Motor neuron (in vitro differentiated cells): Measurements from ENCODE around the gene SLC1A4. TPM values are rescaled to one million over a fixed set of nuclear protein-coding genes. Genes with fewer than 3 reads are reported as not detected.
A peak's percentile ranks its signal among the peaks of the same experiment; 100 is the strongest.
"Not testable (repeated sequence)": the region's sequence is repeated elsewhere in the genome, so short reads cannot be mapped to it uniquely, and the experiment has no call there.

Experiments
- ATAC-seq, 8 experiments: fragments of 200-7000 bp; cut with Tn5 transposase; replicated peaks in 6 of 8; 2 replicates each; pipeline ENCODE4 v1.8.0; 2021; ENCODE audit warnings: mild to moderate bottlenecking in 8 of 8, moderate library complexity in 8 of 8
- H3K27ac ChIP-seq, 2 donors: fragments of 250-450 bp; sonication (Bioruptor Pico); 2 replicates each; pipeline ENCODE4 v1.9.0; 2021; ENCODE audit warnings: antibody characterized with exemption in 2 of 2, mild to moderate bottlenecking in 2 of 2, moderate library complexity in 1 of 2
- H3K4me1 ChIP-seq, 2 donors: fragments of 250-450 bp; sonication (Bioruptor Pico); replicated peaks in 1 of 2; 2 replicates each; pipeline ENCODE4 v1.6.1; 2021; ENCODE audit warnings: antibody characterized with exemption in 2 of 2, mild to moderate bottlenecking in 2 of 2, moderate library complexity in 1 of 2
- H3K4me3 ChIP-seq, 5 donors: fragments of 250-450 bp; sonication (Bioruptor Pico); 2 replicates each; pipeline ENCODE4 v1.9.0; 2021; ENCODE audit warnings: antibody characterized with exemption in 5 of 5, mild to moderate bottlenecking in 5 of 5, moderate library complexity in 4 of 5
- WGBS, 10 experiments: fragments of 450-650 bp; shearing (Covaris generic); methylation state at CpG; one replicate each; pipeline ENCODE4 v1.0.0; 2022; 5-methylcytosine and 5-hydroxymethylcytosine counted together
- in situ Hi-C, 9 experiments: fragments of 400-800 bp; cut with MboI; loops; one replicate each; pipeline ENCODE4 v1.15.0; 2021; ENCODE audit warnings: low sequenced_read_pairs in 9 of 9, low pct_unique_long_range_greater_than_20kb in 2 of 9; ENCODE audit not compliant: unreplicated experiment in 9 of 9
- total RNA-seq, 8 experiments: library from RNA; unstranded; fragments of 300-600 nt; gene quantifications; 2 replicates each; pipeline versions ENCODE4 v1.2.3 to v1.2.4, GENCODE V29; 2022

Gene SLC1A4
- total RNA-seq, 8 experiments from 2014 or later: 3.3 to 59.0 (median 23.3) TPM

GRCh38 chr2:65025453-65026123, 36.4 kb downstream of the SLC1A4 start:
- ATAC-seq: peak in 1 of 8 experiments; percentile 40
- WGBS, 10 experiments: 79 to 100% (median 93%) methylated on average over 1 to 7 of the region's 8 CpGs; no CpG with 5 or more reads in 3 of the 10 experiments

DNA sequence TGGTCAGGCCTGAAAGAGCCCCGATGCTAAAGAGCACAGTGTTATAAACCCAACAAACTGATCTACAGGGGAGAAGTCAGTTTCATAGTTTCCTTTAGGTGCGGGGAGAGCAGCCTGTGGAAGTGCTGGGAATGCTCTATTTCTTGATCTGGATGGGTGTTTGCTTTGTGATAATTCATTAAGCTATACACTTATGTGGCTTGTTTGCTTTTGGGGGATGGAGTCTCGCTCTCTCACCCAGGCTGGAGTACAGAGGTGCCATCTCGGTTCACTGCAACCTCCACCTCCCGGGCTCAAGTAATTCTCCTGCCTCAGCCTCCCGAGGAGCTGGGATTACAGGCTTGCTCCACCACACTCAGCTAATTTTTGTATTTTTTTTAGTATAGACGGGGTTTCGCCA, 37.0 kb downstream of the SLC1A4 start:
- Histone ChIP-seq H3K4me3 (no peak overlapping the region), H3K27ac (no peak overlapping the region), H3K4me1 (peaks cover 3 to 4% of the 10 kb centered on the region in 2 donors)
- in situ Hi-C loops: loop anchor here in 4 of 9 experiments (25.0 kb wide), 2 partner anchors 114 to 439 kb away; no protein-coding TSS in a partner anchor
- 65 to 100% (median 94%) methylated on average over 1 to 8 of the region's 8 CpGs; no CpG with 5 or more reads in 2 of the 10 experiments for WGBS, 10 experiments
- no peak for ATAC-seq

More at GRCh38 chr2:65025453-65026123, 36.4 kb downstream of the SLC1A4 start:
- H3K4me1 ChIP-seq: peaks cover 2 to 3% of the 10 kb centered on the region in 2 donors
- H3K4me3 ChIP-seq: no peak overlapping the region
- in situ Hi-C loops: loop anchor here in 4 of 9 experiments (25.0 kb wide), 2 partner anchors 113 to 438 kb away; no protein-coding TSS in a partner anchor
- no peak overlapping the region for H3K27ac ChIP-seq

DNA sequence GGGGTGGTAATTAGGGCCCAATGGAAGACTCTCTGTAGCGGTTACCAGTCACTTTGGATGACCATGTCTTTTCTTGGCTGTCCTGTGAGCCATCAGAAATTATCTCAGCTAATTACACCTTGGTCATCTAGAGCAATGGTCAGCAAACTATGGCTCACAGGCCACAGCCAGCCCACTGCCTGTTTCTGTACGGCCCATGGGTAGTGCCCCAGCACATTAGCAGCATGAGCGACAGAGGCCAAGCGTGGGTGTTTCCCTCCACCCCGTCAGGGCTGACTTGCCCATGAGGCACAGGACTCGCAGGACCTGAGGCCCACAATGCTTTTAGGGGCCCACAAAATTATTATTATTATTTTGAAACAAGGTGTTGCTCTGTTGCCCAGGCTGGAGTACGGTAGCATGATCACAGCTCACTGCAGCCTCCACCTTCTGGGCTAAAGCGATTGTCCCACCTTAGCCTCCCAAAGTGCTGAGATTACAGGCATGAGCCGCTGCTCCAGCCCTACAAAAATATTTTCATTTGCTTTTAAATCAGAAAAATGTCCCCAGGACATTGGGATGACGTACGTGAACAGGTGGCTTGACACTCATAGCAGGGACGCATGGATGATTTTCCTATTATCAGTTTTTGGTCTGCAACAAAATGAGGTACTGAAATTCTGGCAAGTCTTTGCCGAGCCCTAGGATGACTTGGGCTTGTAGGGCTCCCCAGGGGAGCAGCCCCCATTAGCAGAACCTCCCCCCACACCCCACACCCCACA, 37.7 kb downstream of the SLC1A4 start:
- in situ Hi-C loops: loop anchor here in 4 of 9 experiments (25.0 kb wide), 2 partner anchors 115 to 440 kb away; no protein-coding TSS in a partner anchor
- 67 to 96% (median 84%) methylated on average over 1 to 12 of the region's 13 CpGs; no CpG with 5 or more reads in 2 of the 10 experiments for WGBS, 10 experiments
- no peak for ATAC-seq

GRCh38 chr2:65027616-65028244, 38.5 kb downstream of the SLC1A4 start:
- in situ Hi-C loops: loop anchor here in 4 of 9 experiments (25.0 kb wide), 2 partner anchors 115 to 440 kb away; no protein-coding TSS in a partner anchor
- WGBS, 10 experiments: 50 to 100% (median 89%) methylated on average over 1 to 5 of the region's 8 CpGs; no CpG with 5 or more reads in 2 of the 10 experiments
- Histone ChIP-seq H3K4me3 (no peak overlapping the region), H3K27ac (no peak overlapping the region), H3K4me1 (peaks cover 0 to 11% of the 10 kb centered on the region in 2 donors)
- ATAC-seq: no peak

More for the DNA sequence above, 37.7 kb downstream of the SLC1A4 start:
- peaks cover 1 to 5% of the 10 kb centered on the region in 2 donors for H3K4me1 ChIP-seq
- H3K27ac ChIP-seq: no peak overlapping the region
- no peak overlapping the region for H3K4me3 ChIP-seq

- Histone ChIP-seq H3K4me1 (peaks cover 0 to 11% of the 10 kb centered on the region in 2 donors), H3K4me3 (no peak overlapping the region), H3K27ac (no peak overlapping the region)
- in situ Hi-C loops: loop anchor here in 4 of 9 experiments (25.0 kb wide), 2 partner anchors 118 to 443 kb away; no protein-coding TSS in a partner anchor
- ATAC-seq: no peak
- WGBS, 10 experiments: 55 to 91% (median 76%) methylated on average over 1 to 11 of the region's 11 CpGs
Measured at GRCh38 chr2:65030476-65031332, 41.5 kb downstream of the SLC1A4 start.

DNA sequence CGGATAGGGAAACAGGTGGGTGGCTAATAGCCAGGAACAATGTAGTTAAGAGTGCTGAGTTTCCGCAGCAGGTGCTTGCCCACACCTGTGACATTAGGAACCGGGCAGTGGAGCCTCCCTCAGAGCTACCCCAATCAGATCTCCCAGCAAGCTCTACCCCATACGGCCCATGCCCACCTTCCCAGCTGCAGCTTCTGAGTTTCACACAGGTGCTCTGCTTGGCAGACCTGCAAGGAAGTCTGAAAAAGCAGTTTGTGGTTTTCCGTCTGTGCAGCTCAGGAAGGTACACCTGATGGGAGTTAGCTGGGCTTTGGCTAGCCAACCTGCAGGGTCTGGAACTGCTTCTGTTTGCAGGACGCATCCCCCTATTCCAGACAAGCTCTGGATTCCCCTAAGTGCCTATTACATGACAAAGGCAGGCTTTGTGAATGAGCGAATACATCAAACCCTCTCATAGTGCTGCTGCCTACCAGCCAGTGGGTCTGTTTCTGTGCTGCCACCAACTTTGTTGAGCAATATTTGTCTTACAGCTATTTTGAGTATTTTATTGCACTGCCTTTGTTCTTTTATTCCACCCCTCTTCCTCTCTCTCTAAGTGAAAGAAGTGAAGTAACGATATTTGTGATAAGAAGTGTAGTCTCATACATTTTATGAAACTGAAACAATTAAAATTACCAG, 42.3 kb downstream of the SLC1A4 start:
- Histone ChIP-seq H3K4me1 (peaks cover 0 to 11% of the 10 kb centered on the region in 2 donors), H3K27ac (no peak overlapping the region), H3K4me3 (no peak overlapping the region)
- peak in 5 of 8 experiments; percentile 51 to 88 (median 63) for ATAC-seq
- WGBS, 10 experiments: 14 to 92% (median 40%) methylated on average over 1 to 5 of the region's 8 CpGs; no CpG with 5 or more reads in 1 of the 10 experiments
- in situ Hi-C loops: loop anchor here in 4 of 9 experiments (25.0 kb wide), 2 partner anchors 119 to 444 kb away; no protein-coding TSS in a partner anchor

DNA sequence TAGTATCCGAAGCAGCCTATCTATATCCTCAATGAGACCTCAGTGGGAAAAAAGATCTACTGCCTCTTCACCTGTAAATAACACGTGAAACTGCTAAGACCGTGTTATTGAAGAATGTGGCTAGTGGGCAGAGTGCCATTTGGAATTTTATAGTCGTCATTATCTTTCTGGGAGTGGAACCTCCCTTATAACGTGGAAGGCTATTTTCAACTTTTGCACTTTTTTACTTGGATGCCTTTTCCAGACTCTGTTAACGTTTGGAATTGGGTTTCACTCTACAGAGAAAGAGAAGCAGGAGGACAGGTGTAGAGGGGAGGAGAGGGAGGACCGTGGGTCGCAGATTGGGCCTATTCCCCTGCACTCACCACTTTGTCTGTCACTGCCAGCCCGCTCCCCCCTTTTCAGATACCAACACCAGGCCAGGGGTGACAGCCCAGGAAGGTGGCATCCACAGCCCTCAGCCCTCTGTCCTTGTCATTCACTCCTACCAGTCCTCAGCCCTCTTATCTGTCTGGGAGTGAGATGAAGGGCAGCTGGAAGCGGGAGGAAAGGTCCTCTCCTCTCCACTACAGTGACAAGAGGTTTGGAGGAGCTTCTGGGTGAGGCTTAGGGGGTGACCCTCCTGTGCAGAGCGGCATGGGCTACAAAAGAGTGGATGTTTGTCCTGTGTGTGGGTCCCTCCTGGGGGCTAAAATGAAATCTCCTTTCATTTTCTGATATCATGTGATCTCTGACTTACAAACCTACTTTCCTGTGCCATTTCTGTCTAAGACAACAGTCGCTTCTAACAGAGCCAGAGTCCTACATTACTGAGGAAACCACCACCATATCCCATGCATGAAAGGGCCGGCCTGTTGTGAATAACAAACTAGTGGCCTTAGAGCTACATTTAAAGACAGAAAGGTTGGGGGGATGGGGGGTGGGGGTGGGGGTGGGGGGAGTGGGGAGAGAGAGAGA, 43.1 kb downstream of the SLC1A4 start:
- Histone ChIP-seq H3K4me1 (peaks cover 0 to 11% of the 10 kb centered on the region in 2 donors), H3K27ac (no peak overlapping the region), H3K4me3 (no peak overlapping the region)
- no peak for ATAC-seq
- WGBS, 10 experiments: 42 to 82% (median 53%) methylated on average over 2 to 8 of the region's 13 CpGs
- in situ Hi-C loops: loop anchor here in 4 of 9 experiments (25.0 kb wide), 2 partner anchors 120 to 445 kb away; no protein-coding TSS in a partner anchor

GRCh38 chr2:65033178-65033577, 44.0 kb downstream of the SLC1A4 start:
- H3K4me3 ChIP-seq: no peak overlapping the region
- H3K4me1 ChIP-seq: peaks cover 0 to 11% of the 10 kb centered on the region in 2 donors
- 0 to 100% (median 87%) methylated on average over 1 to 4 of the region's 4 CpGs; no CpG with 5 or more reads in 1 of the 10 experiments for WGBS, 10 experiments
- H3K27ac ChIP-seq: no peak overlapping the region
- no peak for ATAC-seq
- in situ Hi-C loops: loop anchor here in 4 of 9 experiments (25.0 kb wide), 2 partner anchors 121 to 446 kb away; no protein-coding TSS in a partner anchor

DNA sequence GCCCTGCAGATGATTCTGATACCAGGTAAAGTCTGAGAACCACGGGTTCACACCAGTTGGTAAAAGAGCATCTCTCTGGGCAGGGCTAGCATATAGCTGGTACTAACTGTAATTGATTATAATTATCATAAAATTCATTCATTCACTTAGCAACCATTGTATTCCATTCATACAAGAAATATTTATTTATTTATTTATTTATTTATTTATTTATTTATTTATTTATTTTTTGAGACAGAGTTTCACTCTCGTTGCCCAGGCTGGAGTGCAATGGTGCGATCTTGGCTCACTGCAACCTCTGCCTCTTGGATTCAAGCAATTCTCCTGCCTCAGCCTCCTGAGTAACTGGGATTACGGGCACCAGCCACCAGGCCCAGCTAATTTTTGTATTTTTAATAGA, 44.5 kb downstream of the SLC1A4 start:
- H3K27ac ChIP-seq, H3K4me3 ChIP-seq, ATAC-seq: not testable (repeated sequence)
- 52 to 100% (median 90%) methylated on average over 1 to 3 of the region's 4 CpGs; no CpG with 5 or more reads in 1 of the 10 experiments for WGBS, 10 experiments
- peaks cover 0 to 11% of the 10 kb centered on the region in 2 donors for H3K4me1 ChIP-seq
- in situ Hi-C loops: loop anchor here in 4 of 9 experiments (25.0 kb wide), 2 partner anchors 121 to 446 kb away; no protein-coding TSS in a partner anchor

DNA sequence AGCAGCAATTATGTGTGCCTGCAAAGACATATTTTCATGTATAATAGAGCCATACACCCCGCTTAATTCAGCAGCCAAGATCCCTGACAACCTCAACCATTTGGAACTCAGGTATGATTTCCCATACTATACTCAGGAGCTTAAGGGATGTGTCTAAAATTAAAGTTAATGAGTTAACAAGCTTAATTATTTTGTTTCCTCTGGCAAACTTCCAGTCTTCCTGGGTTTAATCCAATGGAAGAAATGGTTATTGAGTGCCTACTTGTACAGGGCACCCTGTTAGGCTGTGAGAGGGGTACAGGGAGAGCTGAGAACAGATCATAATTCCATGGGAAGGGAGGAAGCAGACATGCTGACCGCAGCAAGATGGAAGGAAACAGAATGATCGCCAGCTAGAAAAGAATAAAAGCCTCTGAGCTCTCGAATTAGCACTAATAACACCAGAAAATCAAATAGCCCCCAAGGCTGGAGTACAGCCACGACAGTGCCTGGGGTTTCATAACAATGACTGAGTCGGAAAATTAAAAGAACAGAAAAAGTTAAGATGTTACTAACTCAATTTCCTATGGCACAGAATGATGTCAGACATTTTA, 46.2 kb downstream of the SLC1A4 start:
- Histone ChIP-seq H3K4me3 (no peak overlapping the region), H3K27ac (no peak overlapping the region), H3K4me1 (peaks cover 0 to 11% of the 10 kb centered on the region in 2 donors)
- in situ Hi-C loops: loop anchor here in 5 of 9 experiments (5.0 to 25.0 kb wide), 3 partner anchors 118 to 448 kb away; no protein-coding TSS in a partner anchor
- ATAC-seq: no peak
- 30 to 100% (median 88%) methylated on average over 1 to 6 of the region's 6 CpGs for WGBS, 10 experiments
